GM15510 (cell line): ENCODE data around the gene CTNNBIP1.

Experiments used
- POLR2A ChIP-seq: IDR thresholded peaks from 3 replicates; pipeline ENCODE4 v1.6.1; 2011; ENCODE audit warnings: borderline replicate concordance; ENCODE audit not compliant: insufficient read length; ENCODE audit errors: extremely low read depth

Gene CTNNBIP1

DNA sequence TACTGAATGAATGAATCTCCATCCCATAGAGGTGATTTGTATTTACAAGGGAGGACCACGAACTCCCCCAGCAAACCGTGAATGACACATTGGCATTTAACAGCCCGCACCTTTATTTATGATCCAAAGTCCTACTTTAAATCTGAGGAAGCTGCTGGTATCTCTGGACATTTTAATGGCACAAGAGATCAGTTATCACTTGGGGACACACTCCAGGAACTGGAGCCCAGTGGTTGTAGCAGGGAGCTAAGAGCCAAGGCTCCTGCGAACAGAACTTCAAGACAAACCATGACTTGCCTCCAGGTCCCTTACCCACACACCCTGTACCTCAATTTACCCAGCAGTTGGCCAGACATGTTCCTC, 1.2 kb downstream of the CTNNBIP1 start:
- TF ChIP-seq POLR2A = no peak

- TF ChIP-seq POLR2A = no peak
These were observed 2.6 kb downstream of the CTNNBIP1 start for GRCh38 chr1:9907441-9907840.

GRCh38 chr1:9906466-9906865, 3.6 kb downstream of the CTNNBIP1 start:
- no peak for TF ChIP-seq POLR2A

DNA sequence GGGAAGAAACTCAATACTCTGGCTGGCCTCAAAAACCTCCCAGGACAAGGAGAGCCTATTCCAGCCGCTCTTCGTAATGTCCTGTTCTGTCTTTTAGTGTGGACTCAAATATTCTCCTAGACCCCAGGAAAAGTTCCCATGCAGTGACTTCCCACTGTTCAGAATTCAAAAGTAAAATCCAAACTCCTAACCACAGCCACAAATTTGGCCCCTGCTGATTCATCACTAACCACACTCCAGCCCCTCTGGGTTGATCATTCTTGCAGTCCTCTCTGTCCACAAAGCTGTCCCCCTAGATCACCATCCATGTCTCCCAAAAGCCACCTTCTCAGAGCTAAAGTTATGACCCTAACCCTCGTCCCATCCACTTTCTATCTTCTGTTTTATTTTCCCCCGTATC, 5.1 kb downstream of the CTNNBIP1 start:
- no peak for TF ChIP-seq POLR2A

- TF ChIP-seq POLR2A = no peak
These were observed 5.5 kb downstream of the CTNNBIP1 start for GRCh38 chr1:9904596-9904995.

- no peak for TF ChIP-seq POLR2A
These were observed 6.1 kb downstream of the CTNNBIP1 start for GRCh38 chr1:9903801-9904527.

GRCh38 chr1:9902060-9902452, 8.0 kb downstream of the CTNNBIP1 start:
- no peak for TF ChIP-seq POLR2A

DNA sequence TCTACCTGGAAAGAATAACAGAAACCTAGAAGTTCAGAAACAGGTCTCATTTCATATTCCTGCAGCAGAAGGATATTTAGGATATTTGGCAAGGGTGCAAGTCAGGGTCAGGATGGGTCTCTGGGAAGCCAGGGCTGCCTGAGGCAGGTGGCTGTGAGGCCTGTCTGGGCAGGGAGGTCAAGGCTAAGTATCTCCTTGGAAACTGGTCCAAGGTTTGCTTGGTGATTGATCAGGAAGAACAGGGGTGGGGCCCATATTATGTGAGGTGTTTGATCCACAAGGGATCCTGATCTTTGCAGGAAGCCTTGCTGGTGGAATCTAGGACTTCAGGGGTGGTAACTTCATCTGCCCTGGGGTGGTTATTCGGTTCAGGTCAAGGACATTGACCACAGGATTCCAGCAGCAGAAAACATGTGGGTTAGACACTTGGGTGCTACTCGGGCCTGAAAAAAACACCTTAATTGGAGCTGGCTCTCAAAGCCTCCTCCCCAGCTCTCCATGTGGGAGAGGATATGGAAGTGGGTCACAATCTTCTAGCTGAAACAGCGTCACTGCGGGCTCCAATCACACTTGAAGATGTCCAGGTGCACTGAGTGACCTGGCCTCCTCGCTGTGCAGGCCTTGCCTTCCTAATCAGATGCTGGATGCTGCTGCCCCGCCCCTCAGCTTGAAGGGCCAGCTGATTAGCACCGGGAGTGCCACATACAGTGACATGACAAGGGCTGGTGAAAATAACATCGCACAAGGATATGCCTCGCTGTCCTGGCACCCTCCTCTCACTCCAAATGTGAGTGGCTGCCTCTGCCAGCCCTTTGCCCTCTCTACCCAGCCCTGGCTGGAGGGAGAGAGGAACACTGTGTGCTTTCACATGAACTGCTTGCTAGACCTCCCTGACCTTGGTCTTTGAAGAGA, 8.7 kb downstream of the CTNNBIP1 start:
- TF ChIP-seq POLR2A = no peak

DNA sequence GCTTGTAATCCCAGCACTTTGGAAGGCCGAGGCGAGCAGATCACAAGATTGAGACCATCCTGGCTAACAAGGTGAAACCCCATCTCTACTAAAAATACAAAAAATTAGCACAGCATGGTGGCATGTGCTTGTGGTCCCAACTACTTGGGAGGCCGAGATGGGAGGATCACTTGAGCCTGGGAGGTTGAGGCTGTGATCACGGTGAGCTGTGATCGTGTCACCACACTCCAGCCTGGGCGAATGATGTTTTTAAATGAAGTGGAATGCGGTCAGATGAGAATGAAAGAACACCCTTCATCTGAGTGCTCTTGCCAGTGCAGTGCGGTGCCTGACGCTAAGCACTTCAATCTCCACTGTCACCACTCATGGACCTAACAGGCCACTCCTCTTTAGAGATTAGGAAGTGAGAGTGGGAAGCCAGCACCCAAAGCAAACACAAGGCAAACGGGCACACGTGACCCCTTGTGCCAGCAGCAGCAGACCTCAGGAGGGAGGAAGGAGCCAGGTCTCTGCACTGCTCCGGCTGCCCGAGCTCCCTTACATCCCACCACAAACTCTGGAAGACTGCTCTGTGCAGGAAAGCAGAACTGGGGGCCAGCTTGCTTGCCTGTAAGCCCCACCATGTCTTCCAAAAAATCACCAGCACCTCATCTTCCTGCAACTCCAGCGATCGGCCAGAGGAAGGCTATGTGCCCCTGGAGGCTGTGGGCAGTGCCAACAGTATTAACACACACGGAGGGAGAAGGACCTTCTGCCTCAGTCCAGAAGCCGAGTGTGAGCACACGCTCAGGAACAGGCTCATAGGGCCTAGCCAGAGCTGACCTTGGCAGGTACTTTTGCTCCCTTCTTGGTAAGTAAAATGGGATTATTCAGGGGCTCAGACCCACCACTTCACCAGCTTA, 9.7 kb downstream of the CTNNBIP1 start:
- no peak for TF ChIP-seq POLR2A

- TF ChIP-seq POLR2A = no peak
These were observed 16.0 kb downstream of the CTNNBIP1 start for GRCh38 chr1:9894115-9894514.

DNA sequence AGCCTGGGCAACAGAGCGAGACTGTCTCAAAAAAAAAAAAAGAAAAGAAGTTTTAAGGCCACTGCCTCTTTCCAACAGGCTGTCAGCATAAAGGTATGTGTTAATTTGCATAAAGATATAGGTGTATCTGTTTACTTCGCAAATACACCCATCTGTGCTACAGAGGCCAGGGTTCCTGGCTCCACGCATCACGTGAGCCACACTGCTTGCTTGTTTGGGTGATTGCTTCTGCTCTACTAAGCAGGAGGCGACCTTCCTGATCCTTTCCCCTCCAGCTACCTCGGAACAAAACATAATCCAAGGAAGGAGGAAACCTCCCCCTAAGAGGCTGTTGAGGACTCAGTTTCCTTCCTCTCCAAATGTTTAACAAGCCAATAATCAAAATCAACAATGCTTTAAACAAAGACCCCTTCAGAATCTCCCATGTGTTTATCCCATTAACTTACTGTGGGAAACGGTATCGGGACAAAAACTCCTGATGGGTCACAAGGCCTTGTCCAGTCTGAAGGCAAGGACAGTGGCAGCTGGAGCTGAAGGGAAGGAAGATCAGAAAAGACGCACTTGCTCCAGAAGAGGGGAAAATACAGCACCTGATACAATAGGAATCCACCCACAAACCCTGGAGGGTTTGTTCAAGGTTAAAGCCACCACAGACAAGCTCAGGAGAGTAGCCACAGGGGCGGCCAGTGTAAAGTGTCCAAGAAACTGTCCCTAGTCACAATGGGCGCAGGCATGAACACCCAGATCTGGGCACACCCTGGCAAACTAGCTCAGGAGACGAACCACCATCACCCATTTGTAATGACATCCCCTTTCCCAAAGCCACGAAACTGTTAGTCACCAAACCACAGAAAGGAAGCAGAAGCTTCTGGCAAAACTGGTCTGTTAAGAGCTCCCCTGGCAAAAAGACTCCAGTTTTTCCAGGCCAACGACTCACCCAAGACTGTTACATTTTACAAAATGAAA, 17.2 kb downstream of the CTNNBIP1 start:
- no peak for TF ChIP-seq POLR2A

DNA sequence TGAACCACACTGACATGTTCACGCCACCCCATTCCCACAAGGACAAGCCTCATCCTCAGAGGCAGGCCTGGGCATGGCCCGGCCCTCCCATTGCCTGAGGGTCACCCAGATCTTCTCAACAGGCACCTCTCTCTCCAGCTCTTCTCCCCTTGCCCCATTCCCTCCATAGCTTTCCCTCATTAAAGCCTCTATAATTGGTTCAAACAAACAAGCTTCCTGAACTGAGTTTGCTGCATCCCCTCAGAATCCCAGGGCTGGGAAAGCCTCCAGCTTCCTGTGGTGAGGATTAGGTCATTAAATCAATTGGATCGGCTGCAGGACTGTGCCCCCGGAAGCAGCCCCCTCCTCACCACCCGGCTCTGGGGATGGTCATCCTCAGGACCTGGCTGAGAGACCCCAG, 18.9 kb downstream of the CTNNBIP1 start:
- TF ChIP-seq POLR2A = no peak

- no peak for TF ChIP-seq POLR2A
These were observed 19.8 kb downstream of the CTNNBIP1 start for GRCh38 chr1:9890224-9890731.

- no peak for TF ChIP-seq POLR2A
These were observed 20.7 kb downstream of the CTNNBIP1 start for GRCh38 chr1:9889411-9889810.
